K562 (cell line): ENCODE data around the gene HSPA1B. TPM values are rescaled to one million over a fixed set of nuclear protein-coding genes. Genes with fewer than 3 reads are reported as not detected.

ENCODE experiments used
- CHD1 ChIP-seq: fragments of 200-600 bp; sonication (generic); IDR thresholded peaks from one replicate; pipeline ENCODE4 v1.6.1; 2012; ENCODE audit warnings: mild to moderate bottlenecking, moderate library complexity, low read length, inconsistent platforms
- CSDE1 ChIP-seq, 2 experiments: fragments of 450-650 bp; IDR thresholded peaks; 2 replicates each; pipeline ENCODE4 v1.6.1; 2016; ENCODE audit warnings: mild to moderate bottlenecking in 1 of 2
- E2F3 ChIP-seq: fragments of 250-450 bp; sonication (Bioruptor Pico); IDR thresholded peaks from 2 replicates; pipeline ENCODE4 v1.4.0; 2020; ENCODE audit warnings: mild to moderate bottlenecking
- ESRRB ChIP-seq: fragments of 250-450 bp; sonication (Bioruptor Pico); IDR thresholded peaks from 2 replicates; pipeline ENCODE4 v1.5.0; 2020; ENCODE audit warnings: mild to moderate bottlenecking, moderate library complexity, borderline replicate concordance
- FOXA1 ChIP-seq: fragments of 450-650 bp; IDR thresholded peaks from 2 replicates; pipeline ENCODE4 v1.6.1; 2016; ENCODE audit warnings: mild to moderate bottlenecking, borderline replicate concordance
- RAD21 ChIP-seq, 2 experiments: fragments of 250-450 bp in 1 of 2; fragments of 450-650 bp in 1 of 2; sonication (Bioruptor Pico) in 1 of 2; formaldehyde crosslinking in 1 of 2; IDR thresholded peaks in 1 of 2; conservative IDR thresholded peaks in 1 of 2; 2 replicates each; pipeline versions ENCODE4 v1.4.0 to v1.8.0; 2020 to 2022; ENCODE audit warnings: mild to moderate bottlenecking in 2 of 2, moderate library complexity in 1 of 2
- TOE1 ChIP-seq, 2 experiments: fragments of 450-650 bp in 1 of 2; sonication (generic) in 1 of 2; formaldehyde crosslinking in 1 of 2; IDR thresholded peaks; 2 replicates each; pipeline versions ENCODE4 v1.7.1 to v1.8.0; 2016 to 2022; ENCODE audit warnings: borderline replicate concordance in 2 of 2, mild to moderate bottlenecking in 2 of 2, antibody characterized with exemption in 1 of 2, inconsistent platforms in 1 of 2, low read depth in 1 of 2, missing genetic modification reagents in 1 of 2, moderate library complexity in 1 of 2
- ZNF175 ChIP-seq: fragments of 200-800 bp; sonication (Bioruptor generic); IDR thresholded peaks from 2 replicates; pipeline ENCODE4 v1.6.1; 2016; ENCODE audit warnings: low read depth, mild to moderate bottlenecking, missing genetic modification characterization, missing compliant biosample characterization
- polyA plus RNA-seq, 8 experiments: library from polyadenylated mRNA; depleted of rRNA in 4 of 8; stranded (reverse) in 5 of 8; unstranded in 3 of 8; fragments of >200 nt; fragmentation: Nextera tagmentation in 2 of 8; fragmentation: Illumina TruSeq in 1 of 8; extraction: Ambion mirVana in 2 of 8; extraction: Trizol in 1 of 8; gene quantifications; 2 replicates each; pipeline versions ENCODE4 v1.2.1 to v1.2.3, GENCODE V29; 2011 to 2014; ENCODE audit warnings: inconsistent platforms in 1 of 8, missing spikeins in 1 of 8
- total RNA-seq, 7 experiments: library from RNA; depleted of rRNA in 6 of 7; stranded (reverse); fragments of >200 nt in 6 of 7; fragmentation: Illumina TruSeq in 2 of 7; extraction: Trizol in 2 of 7; gene quantifications; 2 replicates each; pipeline versions ENCODE4 v1.2.1 to v1.2.3, GENCODE V29; 2011 to 2021; ENCODE audit warnings: low replicate concordance in 1 of 7
- TF ChIP-seq, protein P1 (sequence below), 2 experiments: fragments of 450-650 bp; formaldehyde crosslinking in 1 of 2; IDR thresholded peaks; 2 replicates each; pipeline versions ENCODE4 v1.4.0 to v1.6.1; 2014 to 2020; ENCODE audit warnings: mild to moderate bottlenecking in 2 of 2, borderline replicate concordance in 1 of 2, low read depth in 1 of 2
- TF ChIP-seq, protein P2 (sequence below), 2 experiments: fragments of 450-650 bp; conservative IDR thresholded peaks; 2 replicates each; pipeline ENCODE4 v1.6.1; 2017; ENCODE audit warnings: mild to moderate bottlenecking in 2 of 2, moderate library complexity in 2 of 2
- TF ChIP-seq, protein P3 (sequence below): sonication (generic); formaldehyde crosslinking; IDR thresholded peaks from 2 replicates; pipeline ENCODE4 v1.8.0; 2022; ENCODE audit warnings: mild to moderate bottlenecking, missing genetic modification reagents, borderline replicate concordance
- TF ChIP-seq, protein P4 (sequence below): fragments of 250-450 bp; sonication (Bioruptor Pico); IDR thresholded peaks from 2 replicates; pipeline ENCODE4 v1.6.1; 2021; ENCODE audit warnings: mild to moderate bottlenecking

The HSPA1B gene
- total and polyA plus RNA-seq, 9 of the 15 experiments (the other 6 are each of a cell fraction or from before 2014, with no cell fraction given): 0.27 to 227 (median 51.2) TPM

DNA sequence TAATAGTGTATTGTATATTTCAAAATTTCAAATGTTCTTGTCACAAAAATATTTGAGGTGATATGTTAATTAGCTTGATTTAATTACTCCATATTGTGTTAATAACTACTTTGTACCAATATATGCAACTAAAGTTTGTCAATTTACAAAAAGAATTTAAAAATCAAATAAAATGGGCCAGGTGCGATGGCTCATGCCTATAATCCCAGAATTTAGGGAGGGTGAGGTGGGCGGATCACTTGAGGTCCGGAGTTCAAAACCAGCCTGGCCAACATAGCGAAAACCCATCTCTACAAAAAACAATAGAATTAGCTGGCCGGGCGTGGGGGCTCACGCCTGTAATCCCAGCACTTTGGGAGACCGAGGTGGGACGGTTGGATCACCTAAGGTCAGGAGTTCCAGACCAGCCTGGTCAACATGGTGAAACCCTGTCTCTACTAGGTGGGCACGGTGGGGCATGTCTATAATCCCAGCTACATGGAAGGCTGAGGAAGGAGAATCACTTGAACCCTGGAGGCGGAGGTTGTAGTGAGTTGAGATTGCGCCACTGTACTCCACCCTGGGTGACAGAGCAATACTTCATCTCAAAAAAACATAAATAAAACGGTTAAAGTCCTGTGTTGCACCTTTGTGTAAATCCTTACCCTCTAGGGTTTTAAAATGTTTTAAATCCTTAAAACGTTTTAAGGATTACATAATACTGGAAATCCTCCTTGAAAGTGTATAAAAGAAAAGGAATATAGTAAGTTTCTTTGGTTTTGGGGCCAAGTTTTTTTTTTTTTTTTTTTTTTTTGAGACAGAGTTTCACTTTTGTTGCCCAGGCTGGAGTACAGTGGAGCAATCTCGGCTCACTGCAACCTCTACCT is 4.0 kb downstream of the HSPA1B start (continued):
- TF ChIP-seq, protein P1, sequence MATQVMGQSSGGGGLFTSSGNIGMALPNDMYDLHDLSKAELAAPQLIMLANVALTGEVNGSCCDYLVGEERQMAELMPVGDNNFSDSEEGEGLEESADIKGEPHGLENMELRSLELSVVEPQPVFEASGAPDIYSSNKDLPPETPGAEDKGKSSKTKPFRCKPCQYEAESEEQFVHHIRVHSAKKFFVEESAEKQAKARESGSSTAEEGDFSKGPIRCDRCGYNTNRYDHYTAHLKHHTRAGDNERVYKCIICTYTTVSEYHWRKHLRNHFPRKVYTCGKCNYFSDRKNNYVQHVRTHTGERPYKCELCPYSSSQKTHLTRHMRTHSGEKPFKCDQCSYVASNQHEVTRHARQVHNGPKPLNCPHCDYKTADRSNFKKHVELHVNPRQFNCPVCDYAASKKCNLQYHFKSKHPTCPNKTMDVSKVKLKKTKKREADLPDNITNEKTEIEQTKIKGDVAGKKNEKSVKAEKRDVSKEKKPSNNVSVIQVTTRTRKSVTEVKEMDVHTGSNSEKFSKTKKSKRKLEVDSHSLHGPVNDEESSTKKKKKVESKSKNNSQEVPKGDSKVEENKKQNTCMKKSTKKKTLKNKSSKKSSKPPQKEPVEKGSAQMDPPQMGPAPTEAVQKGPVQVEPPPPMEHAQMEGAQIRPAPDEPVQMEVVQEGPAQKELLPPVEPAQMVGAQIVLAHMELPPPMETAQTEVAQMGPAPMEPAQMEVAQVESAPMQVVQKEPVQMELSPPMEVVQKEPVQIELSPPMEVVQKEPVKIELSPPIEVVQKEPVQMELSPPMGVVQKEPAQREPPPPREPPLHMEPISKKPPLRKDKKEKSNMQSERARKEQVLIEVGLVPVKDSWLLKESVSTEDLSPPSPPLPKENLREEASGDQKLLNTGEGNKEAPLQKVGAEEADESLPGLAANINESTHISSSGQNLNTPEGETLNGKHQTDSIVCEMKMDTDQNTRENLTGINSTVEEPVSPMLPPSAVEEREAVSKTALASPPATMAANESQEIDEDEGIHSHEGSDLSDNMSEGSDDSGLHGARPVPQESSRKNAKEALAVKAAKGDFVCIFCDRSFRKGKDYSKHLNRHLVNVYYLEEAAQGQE (IDR thresholded peaks at IDR 0.05; ENCODE audit: borderline replicate concordance): no peak
- TF ChIP-seq, protein P1 (CRISPR knock-in tag; IDR thresholded peaks at IDR 0.05; ENCODE audit: low read depth): peak; percentile 69; the same call in 1 of the 2 replicates
- peak in 1 of 2 experiments; percentile 5; a peak in 1 of 4 replicates for TF ChIP-seq RAD21 (CRISPR knock-in tag; conservative IDR thresholded peaks at IDR 0.05 in 1 of 2, IDR thresholded peaks at IDR 0.05 in 1 of 2)
- TF ChIP-seq, protein P2, sequence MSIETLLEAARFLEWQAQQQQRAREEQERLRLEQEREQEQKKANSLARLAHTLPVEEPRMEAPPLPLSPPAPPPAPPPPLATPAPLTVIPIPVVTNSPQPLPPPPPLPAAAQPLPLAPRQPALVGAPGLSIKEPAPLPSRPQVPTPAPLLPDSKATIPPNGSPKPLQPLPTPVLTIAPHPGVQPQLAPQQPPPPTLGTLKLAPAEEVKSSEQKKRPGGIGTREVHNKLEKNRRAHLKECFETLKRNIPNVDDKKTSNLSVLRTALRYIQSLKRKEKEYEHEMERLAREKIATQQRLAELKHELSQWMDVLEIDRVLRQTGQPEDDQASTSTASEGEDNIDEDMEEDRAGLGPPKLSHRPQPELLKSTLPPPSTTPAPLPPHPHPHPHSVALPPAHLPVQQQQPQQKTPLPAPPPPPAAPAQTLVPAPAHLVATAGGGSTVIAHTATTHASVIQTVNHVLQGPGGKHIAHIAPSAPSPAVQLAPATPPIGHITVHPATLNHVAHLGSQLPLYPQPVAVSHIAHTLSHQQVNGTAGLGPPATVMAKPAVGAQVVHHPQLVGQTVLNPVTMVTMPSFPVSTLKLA (conservative IDR thresholded peaks at IDR 0.05): no peak
- no peak for TF ChIP-seq FOXA1
- TF ChIP-seq TOE1 (IDR thresholded peaks at IDR 0.05; ENCODE audit: borderline replicate concordance): no peak
- no peak for TF ChIP-seq TOE1 (CRISPR knock-in tag; IDR thresholded peaks at IDR 0.05; ENCODE audit: borderline replicate concordance, low read depth)
- TF ChIP-seq, protein P3, sequence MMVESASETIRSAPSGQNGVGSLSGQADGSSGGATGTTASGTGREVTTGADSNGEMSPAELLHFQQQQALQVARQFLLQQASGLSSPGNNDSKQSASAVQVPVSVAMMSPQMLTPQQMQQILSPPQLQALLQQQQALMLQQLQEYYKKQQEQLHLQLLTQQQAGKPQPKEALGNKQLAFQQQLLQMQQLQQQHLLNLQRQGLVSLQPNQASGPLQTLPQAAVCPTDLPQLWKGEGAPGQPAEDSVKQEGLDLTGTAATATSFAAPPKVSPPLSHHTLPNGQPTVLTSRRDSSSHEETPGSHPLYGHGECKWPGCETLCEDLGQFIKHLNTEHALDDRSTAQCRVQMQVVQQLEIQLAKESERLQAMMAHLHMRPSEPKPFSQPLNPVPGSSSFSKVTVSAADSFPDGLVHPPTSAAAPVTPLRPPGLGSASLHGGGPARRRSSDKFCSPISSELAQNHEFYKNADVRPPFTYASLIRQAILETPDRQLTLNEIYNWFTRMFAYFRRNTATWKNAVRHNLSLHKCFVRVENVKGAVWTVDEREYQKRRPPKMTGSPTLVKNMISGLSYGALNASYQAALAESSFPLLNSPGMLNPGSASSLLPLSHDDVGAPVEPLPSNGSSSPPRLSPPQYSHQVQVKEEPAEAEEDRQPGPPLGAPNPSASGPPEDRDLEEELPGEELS (CRISPR knock-in tag): 0 out of 2 replicates have a peak, but pooled peaks have one; percentile 43
- no peak for TF ChIP-seq CSDE1 (IDR thresholded peaks at IDR 0.05)
- TF ChIP-seq CHD1: peak; percentile 50
- TF ChIP-seq ESRRB (CRISPR knock-in tag): no peak
- peak; percentile 64; the same call in 1 of the 2 replicates for TF ChIP-seq E2F3 (CRISPR knock-in tag)
- TF ChIP-seq ZNF175: 0 out of 2 replicates have a peak, but pooled peaks have one; percentile 38
- TF ChIP-seq, protein P4, sequence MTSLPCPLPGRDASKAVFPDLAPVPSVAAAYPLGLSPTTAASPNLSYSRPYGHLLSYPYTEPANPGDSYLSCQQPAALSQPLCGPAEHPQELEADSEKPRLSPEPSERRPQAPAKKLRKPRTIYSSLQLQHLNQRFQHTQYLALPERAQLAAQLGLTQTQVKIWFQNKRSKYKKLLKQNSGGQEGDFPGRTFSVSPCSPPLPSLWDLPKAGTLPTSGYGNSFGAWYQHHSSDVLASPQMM (CRISPR knock-in tag): no peak
